A673 (cell line): ENCODE results near the gene ST8SIA1. TPM values are rescaled to one million over a fixed set of nuclear protein-coding genes. Genes with fewer than 3 reads are reported as not detected.

Experiments used
- BruUV-seq: library from RNA; stranded (reverse); fragments of 400-500 nt; replicated peaks from 2 replicates; lab custom pipeline; 2021; lab: Mats Ljungman, UMichigan
- CTCF ChIA-PET: fragments of 300-600 bp; sonication (Branson Sonifier 250); formaldehyde crosslinking; loops from one replicate; lab custom pipeline; 2022; ENCODE audit warnings: antibody characterized with exemption; lab: Charles Lee
- POLR2A ChIA-PET: fragments of 300-600 bp; sonication (Branson Sonifier 250); formaldehyde crosslinking; loops from one replicate; lab custom pipeline; 2022; ENCODE audit warnings: antibody characterized with exemption; ENCODE audit not compliant: low non-redundant PET; lab: Charles Lee
- DNase-seq: peaks from one replicate; pipeline ENCODE4 v3.0.0-alpha.2; 2015; ENCODE audit warnings: low spot score
- H3K27ac ChIP-seq: fragments of 200-600 bp; sonication (generic); 2 replicates; pipeline ENCODE4 v1.5.1; 2016; ENCODE audit warnings: mixed run types, low read depth, mild to moderate bottlenecking, mixed read lengths, antibody characterized with exemption, low read length; ENCODE audit not compliant: poor library complexity, severe bottlenecking
- H3K27me3 ChIP-seq: fragments of 200-600 bp; sonication (generic); replicated peaks from 2 replicates; pipeline ENCODE4 v1.6.1; 2017; ENCODE audit warnings: mixed run types, low read depth, mild to moderate bottlenecking, mixed read lengths, antibody characterized with exemption, low read length; ENCODE audit not compliant: insufficient read depth, poor library complexity
- H3K36me3 ChIP-seq: fragments of 200-600 bp; sonication (generic); 2 replicates; pipeline ENCODE4 v1.6.1; 2016; ENCODE audit warnings: mixed run types, mild to moderate bottlenecking, mixed read lengths, antibody characterized with exemption, low read length; ENCODE audit not compliant: insufficient read depth, poor library complexity, severe bottlenecking
- H3K4me1 ChIP-seq: fragments of 200-600 bp; sonication (generic); 2 replicates; pipeline ENCODE4 v1.6.1; 2017; ENCODE audit warnings: mixed run types, mild to moderate bottlenecking, mixed read lengths, antibody characterized with exemption, low read length; ENCODE audit not compliant: insufficient read depth, poor library complexity, severe bottlenecking
- H3K4me3 ChIP-seq: fragments of 200-600 bp; sonication (generic); 2 replicates; pipeline ENCODE4 v1.5.1; 2016; ENCODE audit warnings: low read depth, mixed run types, mild to moderate bottlenecking, mixed read lengths, low read length; ENCODE audit not compliant: poor library complexity, severe bottlenecking
- H3K9me3 ChIP-seq: fragments of 200-600 bp; sonication (generic); 2 replicates; pipeline ENCODE4 v1.6.1; 2016; ENCODE audit warnings: mixed run types, low read depth, mild to moderate bottlenecking, mixed read lengths, antibody characterized with exemption, low read length; ENCODE audit not compliant: poor library complexity, severe bottlenecking
- CTCF ChIP-seq: fragments of 300-800, 200-600 bp; sonication (generic); conservative IDR thresholded peaks from 2 replicates; pipeline ENCODE4 v1.5.1; 2017; ENCODE audit warnings: low read depth, mild to moderate bottlenecking, antibody characterized with exemption, low read length, moderate library complexity, mixed read lengths
- EZH2 ChIP-seq: fragments of 200-600 bp; sonication (generic); IDR thresholded peaks from 2 replicates; pipeline ENCODE4 v1.6.1; 2017; ENCODE audit warnings: borderline replicate concordance, low read depth, mild to moderate bottlenecking, mixed read lengths, antibody characterized with exemption, low read length; ENCODE audit not compliant: poor library complexity, severe bottlenecking
- intact Hi-C: fragments of 100-400 bp; cut with micrococcal nuclease; formaldehyde crosslinking; loops from one replicate; pipeline ENCODE4 v1.10.0; 2022; ENCODE audit not compliant: unreplicated experiment
- total RNA-seq: library from RNA; stranded (reverse); gene quantifications from 2 replicates; pipeline ENCODE4 v1.2.3, GENCODE V29; 2021

ST8SIA1 gene
- total RNA-seq, 1 experiment from 2014 or later, result 0.28 TPM

- ChIA-PET POLR2A (no interaction called here), CTCF (no interaction called here)
- BruUV-seq, result no TSS peak
Measured at GRCh38 chr12:22256605-22257004, 77.9 kb downstream of the ST8SIA1 start.

DNA sequence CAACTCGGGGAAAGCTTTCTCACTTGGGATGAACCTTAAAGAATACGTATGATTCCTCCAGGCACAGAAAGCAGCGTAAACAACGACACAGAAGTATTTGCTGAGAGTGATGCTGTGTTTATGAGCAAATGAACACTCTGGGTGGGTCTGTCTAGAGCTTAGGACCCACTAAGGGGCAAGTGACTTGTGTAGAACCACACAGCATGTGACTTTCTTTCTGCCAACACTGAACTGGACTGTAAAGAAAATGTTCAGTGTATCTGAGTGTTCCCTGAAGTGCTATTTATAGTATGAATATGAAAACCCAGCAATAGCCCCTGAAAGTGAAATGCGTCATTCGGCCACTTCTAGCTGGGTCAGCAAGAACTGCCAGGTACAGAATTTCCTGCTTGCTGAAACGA lies 78.5 kb downstream of the ST8SIA1 start:
- intact Hi-C loops, result no loop called here
- TF ChIP-seq CTCF, result no peak
- no peak for TF ChIP-seq EZH2
- CTCF ChIA-PET, result no interaction called here
- Histone ChIP-seq H3K36me3 (no peaks in the 10 kb centered on the region), H3K4me3 (no peak overlapping the region), H3K4me1 (no peaks in the 10 kb centered on the region), H3K9me3 (no peaks in the 10 kb centered on the region), H3K27ac (no peak overlapping the region), H3K27me3 (no peaks in the 10 kb centered on the region)
- POLR2A ChIA-PET, result no interaction called here
- no TSS peak for BruUV-seq
- DNase-seq, result no peak

More at GRCh38 chr12:22256605-22257004, 77.9 kb downstream of the ST8SIA1 start:
- Histone ChIP-seq H3K27me3 (no peaks in the 10 kb centered on the region), H3K9me3 (no peaks in the 10 kb centered on the region), H3K36me3 (no peaks in the 10 kb centered on the region), H3K27ac (no peak overlapping the region), H3K4me1 (no peaks in the 10 kb centered on the region), H3K4me3 (no peak overlapping the region)
- intact Hi-C loops, result no loop called here
- DNase-seq, result no peak
- TF ChIP-seq EZH2 (no peak), CTCF (no peak)

DNA sequence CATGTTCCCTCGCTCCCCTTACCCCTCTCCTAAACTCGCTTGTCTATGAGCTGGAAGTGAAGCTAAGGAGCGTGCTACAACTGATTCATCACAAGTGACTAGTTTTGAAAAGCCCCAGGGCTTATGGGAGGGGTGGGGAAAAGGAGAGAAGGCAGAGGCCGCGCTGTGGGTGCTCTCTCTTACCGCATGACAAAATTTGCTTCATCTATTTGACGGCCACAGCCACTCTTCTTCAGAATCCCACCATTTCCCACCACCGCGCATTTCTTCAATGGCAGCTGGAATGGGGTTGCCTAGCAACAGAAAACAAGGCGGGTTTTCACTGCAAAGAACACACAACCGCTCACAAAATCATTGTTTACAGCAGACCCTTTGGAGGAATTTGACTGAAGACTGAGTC lies 79.4 kb downstream of the ST8SIA1 start:
- ChIA-PET CTCF (no interaction called here), POLR2A (no interaction called here)
- Histone ChIP-seq H3K4me3 (no peak overlapping the region), H3K36me3 (no peaks in the 10 kb centered on the region), H3K27ac (no peak overlapping the region), H3K9me3 (no peaks in the 10 kb centered on the region), H3K4me1 (no peaks in the 10 kb centered on the region), H3K27me3 (no peaks in the 10 kb centered on the region)
- intact Hi-C loops, result no loop called here
- no TSS peak for BruUV-seq
- no peak for DNase-seq
- TF ChIP-seq EZH2 (no peak), CTCF (no peak)
